ENCODE data around the gene MPHOSPH10. TPM values are rescaled to one million over a fixed set of nuclear protein-coding genes. Genes with fewer than 3 reads are reported as not detected.
"Not testable (repeated sequence)": the region's sequence is repeated elsewhere in the genome, so short reads cannot be mapped to it uniquely, and the experiment has no call there.

MPHOSPH10 gene
- total RNA-seq, 1 donor from 2014 or later: 36.5 TPM

- intact Hi-C loops (cut with DNase I): no loop called here
- ATAC-seq (no peak), DNase-seq (ENCODE audit: low spot score) (no peak)
Observed at GRCh38 chr2:71156573-71156972, 26.1 kb downstream of the MPHOSPH10 start.

GRCh38 chr2:71157124-71157793 is 26.8 kb downstream of the MPHOSPH10 start:
- DNase-seq (ENCODE audit: low spot score): peak; percentile 76
- ATAC-seq: peak; percentile 55
- intact Hi-C loops (cut with DNase I): no loop called here

DNA sequence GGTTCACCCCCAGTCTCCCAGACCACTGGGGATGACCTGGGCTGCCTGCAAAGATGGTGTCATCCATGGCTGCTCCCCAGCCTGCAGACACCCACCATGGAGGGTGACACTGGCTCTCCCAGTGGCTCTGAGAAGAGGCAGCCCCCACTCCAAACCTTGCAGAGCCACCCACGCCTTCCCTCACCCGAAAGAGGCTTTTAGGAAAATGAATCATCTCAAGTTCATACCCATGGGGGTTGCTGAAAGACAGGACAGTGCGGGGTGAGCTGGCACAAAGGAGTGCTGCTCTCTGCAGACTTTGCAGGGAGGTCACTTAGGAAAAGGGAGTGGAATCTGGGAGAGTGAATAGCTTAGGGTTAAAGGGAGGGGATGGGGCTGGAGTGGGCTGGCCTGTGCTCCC is 36.4 kb downstream of the MPHOSPH10 start:
- intact Hi-C loops (cut with DNase I): no loop called here
- ATAC-seq: no peak
- no peak for DNase-seq (ENCODE audit: low spot score)

GRCh38 chr2:71173096-71173495 is 42.7 kb downstream of the MPHOSPH10 start:
- DNase-seq (ENCODE audit: low spot score) (no peak), ATAC-seq (no peak)
- intact Hi-C loops (cut with DNase I): no loop called here

- no peak for ATAC-seq
- intact Hi-C loops (cut with DNase I): no loop called here
- DNase-seq (ENCODE audit: low spot score): no peak
Observed at GRCh38 chr2:71174207-71174606, 43.8 kb downstream of the MPHOSPH10 start.

DNA sequence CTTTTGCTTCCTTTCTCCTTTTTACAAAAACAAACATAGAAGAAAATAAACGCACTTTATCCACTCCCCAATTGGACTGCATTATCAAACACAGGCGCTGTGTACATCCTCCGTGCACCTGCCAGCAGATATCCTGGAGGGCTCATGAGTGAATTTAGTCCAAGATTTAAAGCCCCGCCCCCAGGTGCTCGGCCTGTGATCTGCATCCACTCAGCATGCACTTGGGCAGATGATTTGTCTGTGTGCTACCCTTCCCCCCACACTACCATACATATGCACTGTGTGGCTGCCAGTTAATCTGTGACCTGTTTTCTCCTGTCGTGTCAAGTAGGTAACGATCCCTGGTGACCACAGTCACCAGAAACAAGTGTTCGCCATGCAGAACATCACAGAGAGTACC is 48.4 kb downstream of the MPHOSPH10 start:
- DNase-seq (ENCODE audit: low spot score); ATAC-seq; intact Hi-C loops (cut with DNase I): not testable (repeated sequence)

GRCh38 chr2:71181316-71181715 is 50.9 kb downstream of the MPHOSPH10 start:
- ATAC-seq: no peak
- no peak for DNase-seq (ENCODE audit: low spot score)
- intact Hi-C loops (cut with DNase I): no loop called here

- ATAC-seq; DNase-seq (ENCODE audit: low spot score); intact Hi-C loops (cut with DNase I): not testable (repeated sequence)
Observed at GRCh38 chr2:71183306-71184115, 53.1 kb downstream of the MPHOSPH10 start.

- ATAC-seq (no peak), DNase-seq (ENCODE audit: low spot score) (no peak)
- intact Hi-C loops (cut with DNase I): no loop called here
Observed at GRCh38 chr2:71186973-71187372, 56.5 kb downstream of the MPHOSPH10 start.

DNA sequence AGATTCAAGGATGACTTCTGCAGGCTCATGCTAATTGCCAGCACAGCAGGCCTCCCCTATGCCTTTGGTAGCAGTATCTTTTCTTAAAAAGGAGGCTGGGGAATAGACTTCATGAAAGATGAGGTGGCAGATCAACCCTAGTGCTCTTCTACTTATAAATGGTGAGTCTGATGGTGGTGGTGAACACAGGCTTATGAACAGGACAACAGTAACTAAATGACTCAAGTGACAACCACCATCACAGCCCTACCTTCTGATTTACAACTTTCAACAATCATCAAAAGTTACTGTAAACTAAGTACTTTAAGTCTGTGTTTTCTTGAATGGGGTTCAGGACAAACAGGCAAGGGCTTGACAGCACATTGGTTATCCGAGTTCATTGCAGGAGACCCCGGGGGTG is 57.2 kb downstream of the MPHOSPH10 start:
- no peak for DNase-seq (ENCODE audit: low spot score)
- ATAC-seq: no peak
- intact Hi-C loops (cut with DNase I): no loop called here

DNA sequence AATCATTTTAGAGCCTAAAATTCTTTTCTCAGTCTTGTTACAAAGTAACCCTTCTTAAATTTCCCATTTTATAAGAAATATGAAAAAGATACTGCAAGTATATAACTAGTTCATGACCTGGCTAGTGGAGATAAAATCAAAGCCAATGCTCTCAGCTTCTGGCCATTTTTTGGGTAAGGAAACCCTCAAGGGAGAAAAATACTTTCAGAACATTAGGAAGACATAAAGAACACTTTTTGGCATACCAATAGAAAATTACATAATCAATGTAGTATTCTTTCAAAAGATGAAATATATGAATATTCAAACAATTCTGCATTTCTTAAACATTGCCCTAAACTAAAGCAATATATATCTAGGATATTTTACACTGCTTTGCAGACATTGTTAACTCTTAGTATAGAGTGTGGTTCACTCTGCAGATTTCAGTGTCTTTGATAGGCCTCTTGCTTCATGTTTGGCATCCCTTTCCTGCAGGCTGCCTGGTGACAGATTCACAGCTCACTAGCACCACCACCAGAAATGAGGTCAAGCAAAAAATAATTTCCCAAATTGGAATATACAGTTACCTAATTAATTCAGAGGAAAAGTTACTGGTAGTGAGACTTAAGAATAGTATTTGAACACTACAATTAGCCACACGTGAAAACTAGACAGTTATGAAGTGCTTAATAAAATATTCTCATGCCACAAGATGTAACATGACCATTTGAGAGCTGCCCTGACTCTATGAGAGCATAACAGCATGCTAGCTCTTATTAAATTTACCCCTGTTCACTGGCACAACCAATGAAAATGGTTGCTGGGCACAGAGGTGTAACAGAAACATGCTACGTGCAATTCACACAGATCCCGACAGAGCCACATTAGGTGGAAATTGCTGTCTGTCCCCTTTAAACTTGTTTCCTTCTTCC is 60.5 kb downstream of the MPHOSPH10 start:
- DNase-seq (ENCODE audit: low spot score): no peak
- intact Hi-C loops (cut with DNase I): loop anchor here (2.0 kb wide), 1 partner anchor 36 kb away; no protein-coding TSS in a partner anchor
- ATAC-seq: no peak

DNA sequence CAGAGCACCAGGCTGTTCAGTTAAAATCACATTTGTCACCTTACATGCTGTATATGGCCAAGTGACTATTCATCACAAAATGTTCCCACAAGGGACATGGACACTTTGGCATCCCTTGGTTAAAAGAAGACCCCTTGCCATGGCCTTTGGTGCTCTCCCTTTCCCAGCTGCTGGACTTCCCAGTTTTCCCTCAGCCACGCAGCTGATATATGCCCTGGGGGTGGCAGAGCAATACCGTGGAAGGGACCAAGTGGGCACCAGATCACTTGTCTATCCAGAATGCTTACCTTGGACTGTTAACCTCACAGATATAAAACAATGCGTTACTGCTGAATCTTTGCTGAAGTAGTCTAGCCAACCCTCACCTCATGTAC is 61.1 kb downstream of the MPHOSPH10 start:
- no peak for ATAC-seq

More for the DNA sequence above, 61.1 kb downstream of the MPHOSPH10 start:
- no peak for DNase-seq (ENCODE audit: low spot score)
- intact Hi-C loops (cut with DNase I): loop anchor here (2.0 kb wide), 1 partner anchor 37 kb away; no protein-coding TSS in a partner anchor

Other genes starting within 250 kb of the MPHOSPH10 start
- 1.9 TPM for gene VAX2, start 230.1 kb upstream of the MPHOSPH10 start, total RNA-seq
- gene ATP6V1B1, start 194.7 kb upstream of the MPHOSPH10 start, total RNA-seq: 1.3 TPM
- gene ANKRD53, start 152.0 kb upstream of the MPHOSPH10 start, total RNA-seq: 2.2 TPM
- gene TEX261, start 135.8 kb upstream of the MPHOSPH10 start, total RNA-seq: 52.7 TPM
- gene NAGK, start 62.0 kb upstream of the MPHOSPH10 start, total RNA-seq: 125 TPM
- 25.1 TPM for gene MCEE, start 405 bp upstream of the MPHOSPH10 start, total RNA-seq
- gene PAIP2B, start 96.5 kb downstream of the MPHOSPH10 start, total RNA-seq: 25.6 TPM
- gene ZNF638, start 201.1 kb downstream of the MPHOSPH10 start, total RNA-seq: 211 TPM

Data from sciatic nerve (tissue), 2 donors.